ENCODE results near the gene TAF3. TPM values are rescaled to one million over a fixed set of nuclear protein-coding genes. Genes with fewer than 3 reads are reported as not detected.

Gene TAF3
- total and polyA plus RNA-seq, 8 donors: 2.3 to 13.4 (median 6.5) TPM

DNA sequence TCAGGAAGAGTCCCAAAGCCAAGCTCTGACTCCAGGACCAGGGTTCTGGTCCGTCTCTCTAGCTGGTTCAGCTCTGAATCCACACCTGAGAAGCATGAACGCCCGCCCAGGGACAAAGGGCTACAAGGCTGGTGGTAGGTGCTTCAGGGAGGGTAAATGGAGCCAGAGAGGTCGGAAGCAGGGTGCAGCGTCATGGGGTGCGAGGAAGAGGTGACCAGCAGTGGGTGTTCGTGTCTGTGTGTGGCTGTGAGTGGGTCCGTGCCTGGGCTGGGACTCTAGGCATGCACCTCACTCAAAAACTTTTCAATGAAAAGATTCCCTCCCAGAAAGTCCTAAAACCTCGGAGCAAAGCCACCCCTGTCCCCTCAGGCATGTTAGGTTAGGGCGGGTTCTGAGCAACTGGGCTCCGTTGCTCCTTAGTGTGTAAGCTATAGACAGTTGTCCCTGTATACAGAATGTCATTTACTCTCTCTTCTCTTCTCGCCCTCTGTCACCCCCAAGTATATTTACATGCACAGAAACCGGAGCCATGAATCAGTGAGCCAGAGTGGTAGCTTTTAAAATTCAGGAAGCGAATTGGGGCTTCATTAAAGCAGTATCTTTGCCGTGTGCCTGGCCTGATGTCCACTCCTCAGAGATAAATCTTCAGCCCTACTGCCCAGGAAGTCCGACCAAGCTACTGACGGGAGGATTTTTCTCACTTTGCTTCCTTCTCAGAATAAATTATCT, 223.9 kb downstream of the TAF3 start:
- DNase-seq: no peak
- H3K27ac ChIP-seq: no peak overlapping the region
- intact Hi-C loops (cut with DNase I; ENCODE audit: low total_unique reads): no loop called here
- H3K27me3 ChIP-seq: peaks cover 48 to 100% (median 100%) of the 10 kb centered on the region in 3 donors
- H3K4me3 ChIP-seq: no peak overlapping the region
- peaks cover 16 to 50% (median 41%) of the 10 kb centered on the region in 4 donors for H3K4me1 ChIP-seq
- WGBS, 5 donors: 6 to 11% (median 8%) methylated on average over 17 of the region's 17 CpGs
- H3K36me3 ChIP-seq: no peaks in the 10 kb centered on the region
- TF ChIP-seq CTCF (IDR thresholded peaks at IDR 0.05): no peak
- no peak for TF ChIP-seq POLR2AphosphoS5 (IDR thresholded peaks at IDR 0.05)
- no peak for TF ChIP-seq POLR2A (IDR thresholded peaks at IDR 0.05)
- TF ChIP-seq EP300 (IDR thresholded peaks at IDR 0.05): no peak
- no peaks in the 10 kb centered on the region for H3K9me3 ChIP-seq

- H3K9me3 ChIP-seq: no peaks in the 10 kb centered on the region
- WGBS, 5 donors: 5 to 8% (median 7%) methylated on average over 27 to 35 of the region's 35 CpGs
- peaks cover 55 to 100% (median 100%) of the 10 kb centered on the region in 3 donors for H3K27me3 ChIP-seq
- H3K4me1 ChIP-seq: peaks cover 16 to 49% (median 36%) of the 10 kb centered on the region in 4 donors
- peak overlapping the region in 1 of 4 donors; percentile 19 for H3K4me3 ChIP-seq
- H3K27ac ChIP-seq: no peak overlapping the region
- H3K36me3 ChIP-seq: no peaks in the 10 kb centered on the region
- TF ChIP-seq POLR2A (IDR thresholded peaks at IDR 0.05) (no peak), EP300 (IDR thresholded peaks at IDR 0.05) (no peak), CTCF (IDR thresholded peaks at IDR 0.05) (no peak), POLR2AphosphoS5 (IDR thresholded peaks at IDR 0.05) (no peak)
- DNase-seq: peak in 1 of 2 donors; percentile 9
- intact Hi-C loops (cut with DNase I; ENCODE audit: low total_unique reads): no loop called here
Observed at GRCh38 chr10:8042721-8043568, 224.6 kb downstream of the TAF3 start.

DNA sequence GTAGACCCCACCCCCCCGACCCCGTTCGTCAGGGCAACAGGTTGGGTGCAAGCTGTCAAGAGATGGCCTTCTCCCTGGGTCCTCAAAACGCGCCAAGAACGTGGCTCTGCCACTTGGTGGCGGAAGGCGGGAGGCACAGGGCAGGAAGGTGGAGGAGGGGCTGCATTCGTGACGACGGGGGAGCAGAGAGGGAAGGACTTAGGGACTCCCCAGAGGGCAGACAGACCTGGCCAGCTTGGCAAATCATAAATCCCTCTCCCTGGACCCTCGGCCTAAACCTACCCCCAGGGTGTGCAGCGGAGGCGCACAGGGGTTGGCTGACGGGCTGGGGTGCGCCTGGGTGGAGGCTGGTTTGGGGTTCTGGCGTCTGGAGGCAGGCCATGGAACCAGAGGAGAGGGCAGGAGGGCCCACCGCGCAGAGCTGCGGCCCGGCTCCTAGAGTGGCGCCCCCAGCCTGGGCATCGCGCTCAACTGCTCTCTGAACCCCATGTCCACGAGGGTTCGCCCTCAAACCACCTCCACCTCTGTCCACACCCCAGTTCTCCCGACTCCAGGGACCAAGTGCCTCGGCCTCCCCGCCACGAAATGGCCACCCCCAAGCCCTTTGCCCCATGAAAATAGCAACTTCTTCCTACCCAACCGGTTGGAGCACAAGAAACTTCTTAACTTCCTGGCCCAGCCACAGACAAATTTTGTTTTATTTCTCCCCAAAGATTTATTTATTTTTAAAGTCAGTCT, 225.4 kb downstream of the TAF3 start:
- peaks cover 16 to 54% (median 38%) of the 10 kb centered on the region in 4 donors for H3K4me1 ChIP-seq
- TF ChIP-seq POLR2A (IDR thresholded peaks at IDR 0.05): no peak
- no peak for TF ChIP-seq CTCF (IDR thresholded peaks at IDR 0.05)
- no peak for TF ChIP-seq EP300 (IDR thresholded peaks at IDR 0.05)
- TF ChIP-seq POLR2AphosphoS5 (IDR thresholded peaks at IDR 0.05): no peak
- intact Hi-C loops (cut with DNase I; ENCODE audit: low total_unique reads): no loop called here
- peak overlapping the region in 1 of 4 donors; percentile 19 for H3K4me3 ChIP-seq
- peak in 1 of 2 donors; percentile 55 for DNase-seq
- H3K9me3 ChIP-seq: no peaks in the 10 kb centered on the region
- H3K27ac ChIP-seq: no peak overlapping the region
- no peaks in the 10 kb centered on the region for H3K36me3 ChIP-seq
- peaks cover 57 to 100% (median 100%) of the 10 kb centered on the region in 3 donors for H3K27me3 ChIP-seq
- WGBS, 5 donors: 8 to 10% (median 9%) methylated on average over 15 to 31 of the region's 31 CpGs

All from stomach (tissue), 9 donors.